K562 (cell line): ENCODE data around the gene CCDC148. TPM values are rescaled to one million over a fixed set of nuclear protein-coding genes. Genes with fewer than 3 reads are reported as not detected.

Source experiments
- CSDE1 ChIP-seq, 2 experiments: fragments of 450-650 bp; IDR thresholded peaks; 2 replicates each; pipeline ENCODE4 v1.6.1; 2016; ENCODE audit warnings: mild to moderate bottlenecking in 1 of 2
- EP400 ChIP-seq: fragments of 450-650 bp; IDR thresholded peaks from 2 replicates; pipeline ENCODE4 v1.6.1; 2017; ENCODE audit warnings: antibody characterized with exemption, mild to moderate bottlenecking, moderate library complexity
- HDAC3 ChIP-seq: fragments of 450-650 bp; IDR thresholded peaks from 2 replicates; pipeline ENCODE4 v1.6.1; 2018; ENCODE audit warnings: borderline replicate concordance, mild to moderate bottlenecking, moderate library complexity; ENCODE audit not compliant: partially characterized antibody
- MAFG ChIP-seq: fragments of 450-650 bp; conservative IDR thresholded peaks from 2 replicates; pipeline ENCODE4 v1.6.1; 2016; ENCODE audit warnings: missing genetic modification characterization, missing compliant biosample characterization
- NONO ChIP-seq, 2 experiments: fragments of 200-400 bp in 1 of 2; fragments of 450-650 bp in 1 of 2; formaldehyde crosslinking in 1 of 2; IDR thresholded peaks; 2 replicates each; pipeline ENCODE4 v1.6.1; 2017; ENCODE audit warnings: low read depth in 2 of 2, mild to moderate bottlenecking in 2 of 2, moderate library complexity in 2 of 2, low read length in 1 of 2
- TAL1 ChIP-seq: fragments of 450-650 bp; IDR thresholded peaks from 2 replicates; pipeline ENCODE4 v1.6.1; 2016; ENCODE audit warnings: mild to moderate bottlenecking
- TCF3 ChIP-seq: sonication (generic); formaldehyde crosslinking; IDR thresholded peaks from 2 replicates; pipeline ENCODE4 v1.4.0; 2020; ENCODE audit warnings: mild to moderate bottlenecking, missing genetic modification reagents
- TEAD4 ChIP-seq, 2 experiments: sonication (generic) in 1 of 2; formaldehyde crosslinking in 1 of 2; IDR thresholded peaks; 2 replicates each; pipeline versions ENCODE4 v1.6.1 to v1.8.0; 2012 to 2022; ENCODE audit warnings: borderline replicate concordance in 1 of 2, inconsistent platforms in 1 of 2, low read length in 1 of 2, mild to moderate bottlenecking in 1 of 2, missing genetic modification reagents in 1 of 2
- ZKSCAN8 ChIP-seq: fragments of 200-800 bp; sonication (Bioruptor generic); IDR thresholded peaks from 2 replicates; pipeline ENCODE4 v1.6.1; 2016; ENCODE audit warnings: missing genetic modification characterization, missing compliant biosample characterization
- ZNF146 ChIP-seq: IDR thresholded peaks from one replicate; pipeline ENCODE4 v1.6.1; 2018; ENCODE audit warnings: missing compliant biosample characterization; ENCODE audit not compliant: unreplicated experiment
- ZNF316 ChIP-seq: fragments of 450-650 bp; IDR thresholded peaks from 2 replicates; pipeline ENCODE4 v1.6.1; 2016
- polyA plus RNA-seq, 8 experiments: library from polyadenylated mRNA; depleted of rRNA in 4 of 8; stranded (reverse) in 5 of 8; unstranded in 3 of 8; fragments of >200 nt; fragmentation: Nextera tagmentation in 2 of 8; fragmentation: Illumina TruSeq in 1 of 8; extraction: Ambion mirVana in 2 of 8; extraction: Trizol in 1 of 8; gene quantifications; 2 replicates each; pipeline versions ENCODE4 v1.2.1 to v1.2.3, GENCODE V29; 2011 to 2014; ENCODE audit warnings: inconsistent platforms in 1 of 8, missing spikeins in 1 of 8
- total RNA-seq, 7 experiments: library from RNA; depleted of rRNA in 6 of 7; stranded (reverse); fragments of >200 nt in 6 of 7; fragmentation: Illumina TruSeq in 2 of 7; extraction: Trizol in 2 of 7; gene quantifications; 2 replicates each; pipeline versions ENCODE4 v1.2.1 to v1.2.3, GENCODE V29; 2011 to 2021; ENCODE audit warnings: low replicate concordance in 1 of 7
- TF ChIP-seq, protein P1 (sequence below): sonication (generic); formaldehyde crosslinking; IDR thresholded peaks from 2 replicates; pipeline ENCODE4 v1.8.1; 2022; ENCODE audit warnings: missing genetic modification reagents
- TF ChIP-seq, protein P2 (sequence below), 2 experiments: fragments of 450-650 bp; formaldehyde crosslinking in 1 of 2; IDR thresholded peaks; 2 replicates each; pipeline versions ENCODE4 v1.4.0 to v1.6.1; 2014 to 2020; ENCODE audit warnings: mild to moderate bottlenecking in 2 of 2, borderline replicate concordance in 1 of 2, low read depth in 1 of 2
- TF ChIP-seq, protein P3 (sequence below): IDR thresholded peaks from 2 replicates; pipeline ENCODE4 v1.6.1; 2011; ENCODE audit warnings: borderline replicate concordance, low read depth, mild to moderate bottlenecking, moderate library complexity, low read length; ENCODE audit not compliant: insufficient read depth, poor library complexity, severe bottlenecking

CCDC148 gene
- total and polyA plus RNA-seq, 9 of the 15 experiments (the other 6 are each of a cell fraction or from before 2014, with no cell fraction given) = 0.10 to 1.4 (median 0.65) TPM

DNA sequence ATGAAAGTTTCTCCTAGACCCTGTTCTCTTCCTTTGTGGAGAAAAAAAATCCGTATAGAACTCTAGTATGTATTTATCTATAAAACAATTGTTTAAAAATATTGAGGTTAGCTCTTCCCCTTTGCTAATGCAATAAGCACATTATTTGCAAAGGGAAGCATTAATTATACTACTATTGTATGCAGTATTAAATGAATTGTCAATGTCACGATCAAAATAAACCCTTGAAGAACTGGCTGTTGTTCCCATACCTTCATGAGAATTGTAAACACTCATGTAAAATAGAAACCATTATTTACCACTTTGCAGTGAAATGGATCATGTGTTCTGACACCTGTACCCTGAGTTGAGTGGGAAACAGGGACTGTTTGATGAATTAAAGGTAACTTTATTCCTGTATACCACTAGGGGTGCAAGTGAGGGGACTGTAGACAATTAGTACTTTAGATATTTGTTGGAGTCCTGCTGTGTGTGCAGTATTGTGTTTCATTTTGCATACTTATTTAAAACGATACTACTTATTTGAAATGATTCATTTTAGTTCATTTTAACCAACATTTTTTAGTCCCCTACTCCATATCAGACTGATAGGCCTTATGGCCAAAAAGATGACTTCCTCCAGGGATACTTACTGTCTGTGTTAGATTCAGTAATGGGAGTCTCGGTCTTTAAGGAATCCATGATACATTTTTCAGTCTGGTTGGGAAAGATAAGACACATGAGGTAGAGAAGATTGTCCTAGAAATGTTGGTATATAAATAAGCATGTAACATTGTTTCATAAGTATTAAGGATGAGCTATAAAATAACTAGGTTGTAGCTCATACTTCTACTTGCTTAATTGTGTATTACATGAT, 8.1 kb upstream of the CCDC148 start (continued):
- TF ChIP-seq, protein P1, sequence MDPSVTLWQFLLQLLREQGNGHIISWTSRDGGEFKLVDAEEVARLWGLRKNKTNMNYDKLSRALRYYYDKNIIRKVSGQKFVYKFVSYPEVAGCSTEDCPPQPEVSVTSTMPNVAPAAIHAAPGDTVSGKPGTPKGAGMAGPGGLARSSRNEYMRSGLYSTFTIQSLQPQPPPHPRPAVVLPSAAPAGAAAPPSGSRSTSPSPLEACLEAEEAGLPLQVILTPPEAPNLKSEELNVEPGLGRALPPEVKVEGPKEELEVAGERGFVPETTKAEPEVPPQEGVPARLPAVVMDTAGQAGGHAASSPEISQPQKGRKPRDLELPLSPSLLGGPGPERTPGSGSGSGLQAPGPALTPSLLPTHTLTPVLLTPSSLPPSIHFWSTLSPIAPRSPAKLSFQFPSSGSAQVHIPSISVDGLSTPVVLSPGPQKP = no peak
- TF ChIP-seq HDAC3 (no peak), ZNF146 (CRISPR knock-in tag) (no peak), EP400 (no peak), TEAD4 (IDR thresholded peaks at IDR 0.05; ENCODE audit: low read length) (peak; percentile 72), TEAD4 (CRISPR knock-in tag; IDR thresholded peaks at IDR 0.05; ENCODE audit: borderline replicate concordance) (no peak), CSDE1 (IDR thresholded peaks at IDR 0.05) (0 out of 4 replicates have a peak, but pooled peaks of 1 of the 2 experiments have one; percentile 23), ZKSCAN8 (peak; percentile 92), TAL1 (peak; percentile 60), MAFG (tag) (0 out of 2 replicates have a peak, but pooled peaks have one; percentile 8), NONO (IDR thresholded peaks at IDR 0.05; ENCODE audit: low read depth in 2 of 2, low read length in 1 of 2) (0 out of 4 replicates have a peak, but pooled peaks of 1 of the 2 experiments have one; percentile 24), TCF3 (CRISPR knock-in tag) (peak; percentile 75), ZNF316 (peak; percentile 14; the same call in 1 of the 2 replicates)
- TF ChIP-seq, protein P2, sequence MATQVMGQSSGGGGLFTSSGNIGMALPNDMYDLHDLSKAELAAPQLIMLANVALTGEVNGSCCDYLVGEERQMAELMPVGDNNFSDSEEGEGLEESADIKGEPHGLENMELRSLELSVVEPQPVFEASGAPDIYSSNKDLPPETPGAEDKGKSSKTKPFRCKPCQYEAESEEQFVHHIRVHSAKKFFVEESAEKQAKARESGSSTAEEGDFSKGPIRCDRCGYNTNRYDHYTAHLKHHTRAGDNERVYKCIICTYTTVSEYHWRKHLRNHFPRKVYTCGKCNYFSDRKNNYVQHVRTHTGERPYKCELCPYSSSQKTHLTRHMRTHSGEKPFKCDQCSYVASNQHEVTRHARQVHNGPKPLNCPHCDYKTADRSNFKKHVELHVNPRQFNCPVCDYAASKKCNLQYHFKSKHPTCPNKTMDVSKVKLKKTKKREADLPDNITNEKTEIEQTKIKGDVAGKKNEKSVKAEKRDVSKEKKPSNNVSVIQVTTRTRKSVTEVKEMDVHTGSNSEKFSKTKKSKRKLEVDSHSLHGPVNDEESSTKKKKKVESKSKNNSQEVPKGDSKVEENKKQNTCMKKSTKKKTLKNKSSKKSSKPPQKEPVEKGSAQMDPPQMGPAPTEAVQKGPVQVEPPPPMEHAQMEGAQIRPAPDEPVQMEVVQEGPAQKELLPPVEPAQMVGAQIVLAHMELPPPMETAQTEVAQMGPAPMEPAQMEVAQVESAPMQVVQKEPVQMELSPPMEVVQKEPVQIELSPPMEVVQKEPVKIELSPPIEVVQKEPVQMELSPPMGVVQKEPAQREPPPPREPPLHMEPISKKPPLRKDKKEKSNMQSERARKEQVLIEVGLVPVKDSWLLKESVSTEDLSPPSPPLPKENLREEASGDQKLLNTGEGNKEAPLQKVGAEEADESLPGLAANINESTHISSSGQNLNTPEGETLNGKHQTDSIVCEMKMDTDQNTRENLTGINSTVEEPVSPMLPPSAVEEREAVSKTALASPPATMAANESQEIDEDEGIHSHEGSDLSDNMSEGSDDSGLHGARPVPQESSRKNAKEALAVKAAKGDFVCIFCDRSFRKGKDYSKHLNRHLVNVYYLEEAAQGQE (IDR thresholded peaks at IDR 0.05; ENCODE audit: borderline replicate concordance) = 0 out of 2 replicates have a peak, but pooled peaks have one; percentile 7
- TF ChIP-seq, protein P2 (CRISPR knock-in tag; IDR thresholded peaks at IDR 0.05; ENCODE audit: low read depth) = no peak
- TF ChIP-seq, protein P3, sequence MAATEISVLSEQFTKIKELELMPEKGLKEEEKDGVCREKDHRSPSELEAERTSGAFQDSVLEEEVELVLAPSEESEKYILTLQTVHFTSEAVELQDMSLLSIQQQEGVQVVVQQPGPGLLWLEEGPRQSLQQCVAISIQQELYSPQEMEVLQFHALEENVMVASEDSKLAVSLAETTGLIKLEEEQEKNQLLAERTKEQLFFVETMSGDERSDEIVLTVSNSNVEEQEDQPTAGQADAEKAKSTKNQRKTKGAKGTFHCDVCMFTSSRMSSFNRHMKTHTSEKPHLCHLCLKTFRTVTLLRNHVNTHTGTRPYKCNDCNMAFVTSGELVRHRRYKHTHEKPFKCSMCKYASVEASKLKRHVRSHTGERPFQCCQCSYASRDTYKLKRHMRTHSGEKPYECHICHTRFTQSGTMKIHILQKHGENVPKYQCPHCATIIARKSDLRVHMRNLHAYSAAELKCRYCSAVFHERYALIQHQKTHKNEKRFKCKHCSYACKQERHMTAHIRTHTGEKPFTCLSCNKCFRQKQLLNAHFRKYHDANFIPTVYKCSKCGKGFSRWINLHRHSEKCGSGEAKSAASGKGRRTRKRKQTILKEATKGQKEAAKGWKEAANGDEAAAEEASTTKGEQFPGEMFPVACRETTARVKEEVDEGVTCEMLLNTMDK = no peak
